Activated CD4-positive, alpha-beta T cell treated with anti-CD3 and anti-CD28 coated beads, Interleukin-2, amount 50 U/mL, for 1 hour (primary cell): ENCODE measurements around the gene SLC17A2.

Experiments
- DNase-seq: peaks from one replicate; pipeline ENCODE4 v3.0.0-alpha.2; 2020

The SLC17A2 gene, protein sequence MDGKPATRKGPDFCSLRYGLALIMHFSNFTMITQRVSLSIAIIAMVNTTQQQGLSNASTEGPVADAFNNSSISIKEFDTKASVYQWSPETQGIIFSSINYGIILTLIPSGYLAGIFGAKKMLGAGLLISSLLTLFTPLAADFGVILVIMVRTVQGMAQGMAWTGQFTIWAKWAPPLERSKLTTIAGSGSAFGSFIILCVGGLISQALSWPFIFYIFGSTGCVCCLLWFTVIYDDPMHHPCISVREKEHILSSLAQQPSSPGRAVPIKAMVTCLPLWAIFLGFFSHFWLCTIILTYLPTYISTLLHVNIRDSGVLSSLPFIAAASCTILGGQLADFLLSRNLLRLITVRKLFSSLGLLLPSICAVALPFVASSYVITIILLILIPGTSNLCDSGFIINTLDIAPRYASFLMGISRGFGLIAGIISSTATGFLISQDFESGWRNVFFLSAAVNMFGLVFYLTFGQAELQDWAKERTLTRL

DNA sequence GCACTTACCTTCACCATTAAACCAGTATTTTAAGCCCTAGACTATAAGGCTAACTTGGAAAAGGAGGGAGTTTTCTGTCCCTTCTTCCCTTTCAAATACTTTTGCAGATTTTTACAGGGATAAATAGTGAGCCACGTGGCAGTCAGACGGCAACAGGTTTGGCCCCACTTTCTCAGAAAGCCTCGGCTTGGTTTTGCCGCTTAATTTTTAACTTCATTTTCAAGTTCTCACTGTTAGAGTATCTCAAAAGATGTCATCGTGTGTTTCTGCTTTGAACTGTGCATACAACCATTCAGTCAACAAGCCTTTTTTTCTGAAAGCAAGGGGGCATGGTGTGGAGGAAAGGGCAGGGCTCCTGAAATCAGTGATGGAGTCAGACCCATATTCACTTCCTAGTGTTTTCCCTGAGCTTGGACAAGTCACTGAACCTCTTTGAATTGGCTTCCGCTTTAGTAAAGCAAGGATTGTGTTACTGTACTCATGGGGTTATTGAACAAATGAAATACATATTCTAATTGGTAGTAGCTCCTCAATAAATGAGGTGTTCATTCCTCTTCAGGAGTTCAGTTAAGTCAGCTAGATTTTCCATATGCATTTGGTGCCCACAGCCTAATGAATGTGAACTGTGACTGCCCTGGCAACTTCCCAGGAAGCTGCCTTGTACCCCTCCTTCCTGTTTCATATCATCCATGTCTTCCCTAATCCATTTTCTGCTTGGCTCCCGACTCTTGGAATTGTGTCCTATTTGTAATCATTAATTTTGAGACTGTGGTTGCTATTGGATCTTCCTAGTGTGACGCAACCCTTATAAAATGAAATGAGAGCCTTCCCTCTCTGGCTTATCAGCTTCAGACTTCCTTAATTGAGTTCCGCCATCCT is at the start of gene SLC17A2:
TSS of gene SLC17A2 (minus strand) at position 160 of the 879 bp plus-strand sequence. CDS start 4,895 bp downstream, outside the sequence.
- no peak for DNase-seq

GRCh38 chr6:25975923-25976560 is 45.6 kb upstream of the SLC17A2 start:
- no peak for DNase-seq

- no peak for DNase-seq
Measured at GRCh38 chr6:25973923-25974555, 43.5 kb upstream of the SLC17A2 start.

DNA sequence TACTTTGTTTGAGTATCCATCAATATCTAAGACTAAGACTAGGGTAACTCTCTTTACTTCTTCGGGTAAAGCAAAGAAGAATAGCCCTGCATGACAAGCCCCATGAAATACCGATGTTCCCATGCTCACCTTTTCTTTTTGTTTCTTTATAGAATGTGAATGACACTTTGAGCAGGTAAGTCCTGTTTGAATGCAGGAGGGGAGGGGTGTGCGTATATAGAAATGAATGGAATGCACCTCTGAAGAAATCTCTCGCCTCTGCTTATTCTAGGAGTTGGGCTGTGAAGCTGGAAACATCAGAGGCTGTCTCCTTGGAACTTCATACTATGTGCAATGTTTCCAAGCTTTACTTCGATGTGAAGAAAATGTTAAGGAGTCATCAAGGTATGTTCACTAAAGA is 42.4 kb upstream of the SLC17A2 start:
- no peak for DNase-seq

GRCh38 chr6:25972128-25972527 is 41.6 kb upstream of the SLC17A2 start:
- DNase-seq = no peak

DNA sequence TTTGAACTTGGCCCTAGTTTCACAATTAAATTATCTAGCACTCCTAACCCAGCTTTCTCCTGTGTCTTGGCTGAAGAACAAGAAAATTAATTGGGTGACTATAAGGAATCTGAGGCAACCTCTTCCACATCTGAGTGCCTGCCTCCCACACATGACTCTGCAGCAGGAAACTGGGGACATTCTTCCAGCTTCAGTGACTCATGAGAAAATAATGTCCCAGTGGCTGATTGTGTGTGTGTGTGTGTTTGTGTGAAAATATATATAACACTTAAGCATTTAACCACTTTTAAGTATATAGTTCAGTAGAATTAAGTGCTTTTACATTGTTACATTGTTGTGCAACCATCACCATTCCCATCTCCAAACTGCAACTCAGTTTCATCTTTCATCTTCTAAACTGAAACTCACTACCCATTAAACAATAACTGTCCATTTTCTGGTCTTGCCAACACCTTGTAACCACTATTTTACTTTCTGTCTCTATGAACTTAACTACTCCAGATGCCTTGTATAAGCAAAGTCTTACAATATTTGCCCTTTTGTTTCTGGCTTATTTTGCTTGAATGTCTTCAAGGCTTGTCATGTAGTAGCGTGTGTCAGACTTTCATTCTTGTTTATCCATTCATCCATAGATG is 40.8 kb upstream of the SLC17A2 start:
- DNase-seq = no peak

DNA sequence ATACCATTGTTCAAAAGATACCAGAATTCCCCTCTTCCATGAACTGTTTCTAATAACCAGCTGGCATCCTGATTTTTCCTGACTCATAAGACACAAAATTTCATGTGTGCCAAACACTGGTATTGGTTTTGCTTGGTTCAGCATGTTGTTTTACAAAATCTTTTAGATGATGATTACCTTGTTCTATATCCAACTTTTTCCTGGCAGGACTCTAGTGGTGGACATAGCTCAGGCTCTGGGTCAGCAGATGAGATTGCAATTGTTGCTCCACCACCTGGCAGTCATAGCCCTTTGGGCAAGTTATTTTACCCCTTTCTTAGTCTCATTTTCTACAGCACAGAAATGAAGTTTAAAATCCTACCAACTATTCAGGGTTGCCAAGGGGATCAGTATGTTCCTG is 38.3 kb upstream of the SLC17A2 start:
- no peak for DNase-seq

DNA sequence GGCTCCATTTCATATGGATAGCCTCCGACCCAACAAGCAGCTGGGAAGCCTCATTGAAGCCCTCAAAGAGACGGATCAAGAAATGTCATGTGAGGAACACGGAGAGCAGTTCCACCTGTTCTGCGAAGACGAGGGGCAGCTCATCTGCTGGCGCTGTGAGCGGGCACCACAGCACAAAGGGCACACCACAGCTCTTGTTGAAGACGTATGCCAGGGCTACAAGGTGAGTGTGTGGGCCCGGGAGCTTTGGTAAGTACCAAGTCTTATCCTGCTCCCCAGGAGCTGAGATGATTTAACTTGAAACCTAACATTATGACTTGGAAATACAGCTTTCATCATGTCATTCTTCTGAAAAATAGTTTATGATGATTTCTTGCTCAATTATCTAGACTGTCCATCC is 36.2 kb upstream of the SLC17A2 start:
- DNase-seq = no peak

DNA sequence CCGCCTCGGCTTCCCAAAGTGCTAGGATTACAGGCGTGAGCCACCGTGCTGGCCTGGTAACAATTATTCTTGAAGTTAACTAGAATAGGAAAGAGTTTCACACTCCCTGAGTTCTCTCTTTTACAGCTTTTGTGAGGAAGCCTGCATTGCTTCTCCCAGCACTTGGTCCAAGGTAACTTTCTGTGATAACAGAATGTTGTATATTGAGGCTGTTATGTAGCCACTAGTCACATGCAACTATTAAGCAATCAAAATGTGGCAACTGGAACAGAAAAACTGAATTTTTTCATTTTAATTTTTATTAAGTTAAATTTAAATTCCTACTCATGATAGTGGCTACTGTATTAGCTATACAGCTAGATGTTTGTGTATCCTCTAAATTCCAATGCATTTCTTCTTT is 34.6 kb upstream of the SLC17A2 start:
- DNase-seq = no peak

GRCh38 chr6:25963426-25964123 is 33.1 kb upstream of the SLC17A2 start:
- no peak for DNase-seq

DNA sequence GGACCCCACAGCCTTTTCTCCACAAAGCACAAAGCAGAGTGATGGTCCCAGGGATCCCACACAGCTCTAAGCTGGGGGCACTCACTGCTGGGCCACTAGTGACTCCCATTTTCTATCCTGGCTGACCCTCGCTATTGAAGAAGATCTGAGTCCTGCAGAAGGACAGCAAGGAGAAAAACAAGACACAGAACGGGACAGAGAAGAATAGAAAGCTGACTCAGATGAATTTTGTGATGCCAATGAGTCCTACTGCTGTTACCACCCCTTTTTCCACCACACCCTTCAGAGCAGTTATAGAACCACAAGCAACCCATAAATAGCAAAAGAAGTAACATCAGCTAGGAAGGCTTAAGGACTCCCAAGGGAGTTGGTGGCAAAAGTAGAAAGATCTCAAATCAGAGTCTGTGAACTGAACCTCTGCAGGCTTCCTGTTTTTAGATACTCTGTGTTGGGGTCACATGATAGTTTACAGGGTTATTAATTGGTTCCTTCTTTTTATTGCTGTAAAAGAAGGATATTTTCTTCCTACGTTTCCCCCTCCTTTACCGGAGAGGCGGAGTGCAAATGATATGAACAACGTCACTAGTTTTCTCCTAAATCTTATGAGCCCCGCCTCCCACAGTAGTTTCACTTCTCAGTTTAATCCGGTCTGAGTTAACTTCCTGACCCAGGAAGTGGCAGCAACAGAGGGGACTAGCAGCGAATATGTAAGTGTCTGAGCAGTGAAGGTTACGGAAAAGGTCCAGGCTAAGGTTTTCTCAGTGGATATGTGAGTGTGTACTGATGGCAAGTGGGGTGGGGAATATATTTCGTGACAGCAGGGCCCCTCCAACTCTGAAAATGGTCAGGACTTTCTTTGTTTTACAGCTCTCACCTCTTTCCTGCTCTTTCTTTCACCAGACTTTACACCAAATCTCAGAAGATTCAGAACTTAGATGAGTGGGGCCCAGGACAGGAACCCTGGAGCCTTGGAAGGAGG is 31.9 kb upstream of the SLC17A2 start, which contains the start of gene TRIM38:
TSS of gene TRIM38 (plus strand) at position 654 of the 979 bp plus-strand sequence. CDS start 3,721 bp downstream, outside the sequence.
- peak; percentile 63 for DNase-seq

GRCh38 chr6:25961619-25962148 is 31.2 kb upstream of the SLC17A2 start:
- DNase-seq = no peak

- no peak for DNase-seq
Measured at GRCh38 chr6:25960734-25961133, 30.2 kb upstream of the SLC17A2 start.

DNA sequence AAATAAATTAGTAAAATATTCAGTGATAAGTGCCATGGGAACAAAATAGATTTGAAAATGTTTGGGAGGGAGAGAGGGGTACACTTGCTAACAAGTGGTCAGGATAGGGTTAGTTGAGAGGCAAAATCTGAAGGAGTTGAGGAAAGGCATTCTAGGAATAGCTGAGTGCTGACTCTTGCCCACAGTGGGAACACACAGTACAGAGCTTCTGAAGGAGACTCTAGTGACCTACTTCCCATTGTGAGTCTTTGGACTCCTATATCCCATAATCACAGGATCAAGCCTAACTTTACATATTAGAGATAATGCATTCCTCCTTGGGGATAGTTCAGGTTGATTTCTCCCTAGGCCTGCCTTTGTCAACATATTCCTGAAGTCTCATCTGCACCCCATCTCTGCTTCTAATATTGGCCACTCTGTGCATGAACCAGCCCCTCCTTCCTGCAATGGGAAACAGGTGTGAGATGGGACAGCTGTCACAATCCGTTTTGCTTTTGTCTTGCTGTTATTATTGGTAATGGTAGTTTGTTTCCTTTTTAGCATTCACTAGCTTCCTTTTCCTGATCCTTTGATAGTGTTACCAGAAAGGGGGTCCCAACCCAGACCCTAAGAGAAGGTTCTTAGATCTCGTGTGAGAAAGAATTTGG is 29.5 kb upstream of the SLC17A2 start:
- DNase-seq = no peak

GRCh38 chr6:25958700-25959162 is 28.2 kb upstream of the SLC17A2 start:
- DNase-seq = no peak

DNA sequence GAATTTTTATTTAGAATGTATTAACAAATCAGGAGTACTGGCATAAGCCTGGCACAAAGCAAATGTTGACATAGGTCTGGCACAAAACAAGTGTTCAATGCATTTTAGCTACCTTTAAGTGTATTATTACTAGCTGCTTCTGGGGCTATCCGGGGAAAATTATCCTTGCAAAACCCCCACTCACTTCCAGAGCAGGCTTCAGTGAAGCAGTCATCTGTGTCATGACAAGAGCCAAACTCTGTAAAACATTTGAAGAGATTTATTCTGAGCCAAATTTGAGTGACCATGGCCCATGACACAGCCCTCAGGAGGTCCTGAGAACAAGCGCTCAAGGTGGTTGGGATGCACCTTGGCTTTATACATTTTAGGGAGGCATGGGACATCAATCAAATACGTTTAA is 25.7 kb upstream of the SLC17A2 start:
- DNase-seq = no peak

DNA sequence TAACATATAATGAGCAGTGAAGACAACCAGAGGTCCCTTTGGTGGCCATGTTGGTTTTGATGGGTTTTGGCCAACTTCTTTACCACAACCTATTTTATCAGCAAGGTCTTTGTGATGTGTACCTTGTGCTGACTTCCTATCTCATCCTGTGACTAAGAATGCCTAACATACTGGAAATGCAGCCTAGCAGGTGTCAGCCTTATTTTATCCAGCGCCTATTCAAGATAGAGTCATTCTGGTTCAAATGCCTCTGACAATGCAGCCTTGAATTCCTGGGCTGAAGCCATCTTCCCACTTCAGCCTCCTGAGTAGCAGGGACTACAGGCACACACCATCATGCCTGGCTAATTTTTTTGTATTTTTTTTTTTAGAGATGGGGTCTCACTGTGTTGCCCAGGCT is 24.3 kb upstream of the SLC17A2 start:
- no peak for DNase-seq

GRCh38 chr6:25953733-25954132 is 23.2 kb upstream of the SLC17A2 start:
- DNase-seq = no peak

DNA sequence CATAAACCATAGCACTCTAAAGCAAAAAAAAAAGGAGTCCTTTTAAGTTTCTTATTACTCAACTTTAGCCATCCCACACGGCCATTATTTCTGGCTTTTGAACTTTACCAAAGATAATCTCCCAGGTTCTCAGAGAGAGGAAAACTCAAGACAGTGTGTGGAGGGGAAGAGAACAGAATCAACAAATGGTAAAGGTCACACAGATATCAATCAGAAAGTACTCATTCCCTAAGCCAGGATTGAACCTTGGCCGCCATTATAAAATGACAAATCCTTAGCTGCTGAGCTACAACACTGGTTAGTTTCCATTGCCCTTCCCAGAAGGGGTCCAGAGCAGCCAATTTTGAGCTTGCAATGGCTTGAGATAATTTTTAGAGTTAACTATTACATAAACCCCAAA is 22.0 kb upstream of the SLC17A2 start:
- no peak for DNase-seq
